Caco-2 (cell line): Measurements from ENCODE around the gene SPACA9. TPM values are rescaled to one million over a fixed set of nuclear protein-coding genes. Genes with fewer than 3 reads are reported as not detected.

ENCODE experiments used
- BruUV-seq: library from RNA; stranded (reverse); fragments of 400-500 nt; replicated peaks from 2 replicates; lab custom pipeline; 2021; lab: Mats Ljungman, UMichigan
- CTCF ChIA-PET: fragments of 300-600 bp; sonication (Branson Sonifier 250); formaldehyde crosslinking; loops from one replicate; lab custom pipeline; 2022; ENCODE audit warnings: antibody characterized with exemption; lab: Charles Lee
- POLR2A ChIA-PET: fragments of 300-600 bp; sonication (Branson Sonifier 250); formaldehyde crosslinking; loops from one replicate; lab custom pipeline; 2022; ENCODE audit warnings: antibody characterized with exemption; lab: Charles Lee
- DNase-seq, 2 experiments: peaks; one replicate each; pipeline versions ENCODE4 v3.0.0 to v3.0.0-alpha.2; 2020 to 2022
- H3K27me3 ChIP-seq: replicated peaks from 2 replicates; pipeline ENCODE4 v1.6.0; 2011; ENCODE audit warnings: low read length; ENCODE audit not compliant: control insufficient read depth, insufficient read depth
- H3K36me3 ChIP-seq: 2 replicates; pipeline ENCODE4 v1.5.1; 2011; ENCODE audit warnings: low read length; ENCODE audit not compliant: control insufficient read depth, insufficient read depth
- H3K4me1 ChIP-seq: fragments of 250-450 bp; sonication (Bioruptor Pico); 2 replicates; pipeline ENCODE4 v1.5.1; 2020; ENCODE audit warnings: mild to moderate bottlenecking
- H3K4me3 ChIP-seq: 2 replicates; pipeline ENCODE4 v1.5.1; 2011; ENCODE audit warnings: low read depth, mild to moderate bottlenecking, control low read depth, low read length
- H3K9me3 ChIP-seq: fragments of 250-450 bp; sonication (Bioruptor Pico); 2 replicates; pipeline ENCODE4 v1.5.1; 2020; ENCODE audit warnings: mild to moderate bottlenecking, moderate library complexity
- H3K27ac Mint-ChIP-seq: one replicate; pipeline ENCODE4 v1.8.0; 2022; ENCODE audit warnings: mixed read lengths; ENCODE audit not compliant: unreplicated experiment
- H3K27me3 Mint-ChIP-seq: one replicate; pipeline ENCODE4 v1.8.0; 2022; ENCODE audit warnings: mixed read lengths; ENCODE audit not compliant: insufficient read depth, unreplicated experiment
- H3K36me3 Mint-ChIP-seq: one replicate; pipeline ENCODE4 v1.8.0; 2022; ENCODE audit warnings: mild to moderate bottlenecking, mixed read lengths; ENCODE audit not compliant: insufficient read depth, unreplicated experiment
- H3K4me1 Mint-ChIP-seq: one replicate; pipeline ENCODE4 v1.8.0; 2022; ENCODE audit warnings: low read depth, mixed read lengths; ENCODE audit not compliant: unreplicated experiment
- H3K4me3 Mint-ChIP-seq: one replicate; pipeline ENCODE4 v1.8.0; 2022; ENCODE audit warnings: mild to moderate bottlenecking, moderate library complexity, mixed read lengths; ENCODE audit not compliant: unreplicated experiment
- H3K9me3 Mint-ChIP-seq: one replicate; pipeline ENCODE4 v1.8.0; 2022; ENCODE audit warnings: mixed read lengths; ENCODE audit not compliant: unreplicated experiment
- CTCF ChIP-seq, 2 experiments: fragments of 200-600 bp in 1 of 2; IDR thresholded peaks; 1 replicate in 1 of 2; 2 replicates in 1 of 2; pipeline versions ENCODE4 v1.5.1 to v1.8.0; 2011 to 2022; ENCODE audit warnings: antibody characterized with exemption in 1 of 2, control low read depth in 1 of 2, inconsistent platforms in 1 of 2, low read depth in 1 of 2, low read length in 1 of 2, mild to moderate bottlenecking in 1 of 2, moderate library complexity in 1 of 2; ENCODE audit not compliant: insufficient read depth in 1 of 2, severe bottlenecking in 1 of 2, unreplicated experiment in 1 of 2
- intact Hi-C: fragments of 100-400 bp; cut with micrococcal nuclease; formaldehyde crosslinking; loops from one replicate; pipeline ENCODE4 v1.10.0; 2022; ENCODE audit not compliant: unreplicated experiment
- total RNA-seq: library from RNA; stranded (reverse); gene quantifications from 2 replicates; pipeline ENCODE4 v1.2.3, GENCODE V29; 2022

Gene SPACA9
- total RNA-seq, 1 experiment from 2014 or later, result 0.64 TPM

GRCh38 chr9:132896264-132896663 lies 17.6 kb downstream of the SPACA9 start:
- no peak for DNase-seq
- Histone ChIP-seq H3K27me3 (no peaks in the 10 kb centered on the region), H3K9me3 (no peaks in the 10 kb centered on the region), H3K36me3 (peaks cover 4% of the 10 kb centered on the region), H3K4me1 (no peaks in the 10 kb centered on the region), H3K4me3 (no peak overlapping the region)
- intact Hi-C loops, result no loop called here
- Mint-ChIP-seq H3K9me3 (no peaks in the 10 kb centered on the region), H3K27me3 (no peaks in the 10 kb centered on the region), H3K27ac (no peak overlapping the region), H3K4me1 (no peaks in the 10 kb centered on the region), H3K4me3 (no peak overlapping the region), H3K36me3 (peaks cover 24% of the 10 kb centered on the region)
- ChIA-PET POLR2A (no interaction called here), CTCF (no interaction called here)
- TF ChIP-seq CTCF (IDR thresholded peaks at IDR 0.05; ENCODE audit: insufficient read depth in 1 of 2, low read depth in 1 of 2, low read length in 1 of 2, severe bottlenecking in 1 of 2, unreplicated experiment in 1 of 2), result no peak
- BruUV-seq, result no TSS peak

GRCh38 chr9:132896906-132897305 lies 18.2 kb downstream of the SPACA9 start:
- ChIA-PET POLR2A (no interaction called here), CTCF (no interaction called here)
- Mint-ChIP-seq H3K9me3 (no peaks in the 10 kb centered on the region), H3K4me3 (no peak overlapping the region), H3K4me1 (no peaks in the 10 kb centered on the region), H3K36me3 (peaks cover 29% of the 10 kb centered on the region), H3K27me3 (no peaks in the 10 kb centered on the region), H3K27ac (no peak overlapping the region)
- no TSS peak for BruUV-seq
- Histone ChIP-seq H3K27me3 (no peaks in the 10 kb centered on the region), H3K4me1 (no peaks in the 10 kb centered on the region), H3K4me3 (no peak overlapping the region), H3K9me3 (no peaks in the 10 kb centered on the region), H3K36me3 (peaks cover 4% of the 10 kb centered on the region)
- intact Hi-C loops, result no loop called here
- no peak for DNase-seq
- TF ChIP-seq CTCF (IDR thresholded peaks at IDR 0.05; ENCODE audit: insufficient read depth in 1 of 2, low read depth in 1 of 2, low read length in 1 of 2, severe bottlenecking in 1 of 2, unreplicated experiment in 1 of 2), result no peak

- no TSS peak for BruUV-seq
- ChIA-PET POLR2A (no interaction called here), CTCF (no interaction called here)
- Mint-ChIP-seq H3K27me3 (no peaks in the 10 kb centered on the region), H3K4me1 (no peaks in the 10 kb centered on the region), H3K27ac (no peak overlapping the region), H3K4me3 (no peak overlapping the region), H3K36me3 (peaks cover 30% of the 10 kb centered on the region), H3K9me3 (no peaks in the 10 kb centered on the region)
- TF ChIP-seq CTCF (IDR thresholded peaks at IDR 0.05; ENCODE audit: insufficient read depth in 1 of 2, low read depth in 1 of 2, low read length in 1 of 2, severe bottlenecking in 1 of 2, unreplicated experiment in 1 of 2), result no peak
- DNase-seq, result no peak
- Histone ChIP-seq H3K9me3 (no peaks in the 10 kb centered on the region), H3K4me1 (no peaks in the 10 kb centered on the region), H3K4me3 (no peak overlapping the region), H3K27me3 (no peaks in the 10 kb centered on the region), H3K36me3 (peaks cover 4% of the 10 kb centered on the region)
- intact Hi-C loops, result no loop called here
These were observed 19.4 kb downstream of the SPACA9 start for GRCh38 chr9:132898051-132898450.
